ENCODE results near the gene DPP6.
"Not testable (repeated sequence)": the region's sequence is repeated elsewhere in the genome, so short reads cannot be mapped to it uniquely, and the experiment has no call there.

DNA sequence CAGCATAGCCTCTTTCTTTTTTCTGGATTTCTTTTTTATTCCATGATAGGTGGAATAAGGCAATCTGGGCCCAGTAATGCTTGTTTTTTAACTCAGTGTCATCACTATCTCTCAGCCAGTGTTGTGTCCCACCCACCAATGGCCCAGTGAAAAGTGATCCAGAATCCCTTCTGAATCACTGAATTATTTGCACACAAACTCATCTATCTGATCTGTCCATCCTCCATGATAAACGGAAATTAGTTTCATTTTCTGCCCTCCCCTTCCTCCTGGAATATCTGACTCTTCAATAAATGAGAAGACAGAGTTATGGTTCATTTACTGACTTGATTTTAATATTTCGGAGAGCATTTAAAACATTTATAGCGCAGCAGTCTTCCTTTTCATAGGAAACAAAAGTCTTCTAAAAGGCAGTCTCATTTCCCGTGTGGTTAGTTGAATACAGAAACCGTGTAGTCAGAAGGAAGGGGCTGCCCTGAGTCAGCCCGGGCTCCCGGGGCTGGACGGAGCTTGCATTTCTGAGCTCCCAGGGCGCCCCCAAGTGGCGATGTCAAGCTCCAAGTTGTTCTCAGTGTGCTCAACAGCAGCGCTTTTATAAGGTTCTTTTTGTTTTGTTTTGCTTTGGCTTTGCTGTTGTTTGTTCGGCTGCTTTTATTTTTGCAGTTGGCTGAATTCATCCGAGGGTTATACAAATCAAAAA lies 12.6 kb upstream of the DPP6 start:
- not testable (repeated sequence) for TF ChIP-seq CTCF (conservative IDR thresholded peaks at IDR 0.05; ENCODE audit: low read length); EZH2phosphoT487 (IDR thresholded peaks at IDR 0.05; ENCODE audit: borderline replicate concordance)

Data from Loucy (cell line).